BLaER1 treated with 17β-estradiol and CSF1 and Interleukin-3, amounts not matched to agents 10 nM and 100 nM (cell line): ENCODE measurements around the gene RTP1.
"Not testable (repeated sequence)": the region's sequence is repeated elsewhere in the genome, so short reads cannot be mapped to it uniquely, and the experiment has no call there.

Source experiments
- H3K27ac ChIP-seq, 11 experiments: shearing (Covaris generic); formaldehyde crosslinking; 2 replicates each; pipeline ENCODE4 v1.8.1; 2022
- H3K27me3 ChIP-seq, 11 experiments: shearing (Covaris generic); formaldehyde crosslinking; 2 replicates each; pipeline ENCODE4 v1.8.1; 2022
- H3K36me3 ChIP-seq, 11 experiments: shearing (Covaris generic); formaldehyde crosslinking; 2 replicates each; pipeline ENCODE4 v1.8.1; 2022
- H3K4me1 ChIP-seq, 10 experiments: shearing (Covaris generic); formaldehyde crosslinking; 2 replicates each; pipeline ENCODE4 v1.8.1; 2022
- H3K4me2 ChIP-seq, 11 experiments: shearing (Covaris generic); formaldehyde crosslinking; 2 replicates each; pipeline ENCODE4 v1.8.1; 2022
- H3K4me3 ChIP-seq, 10 experiments: shearing (Covaris generic); formaldehyde crosslinking; 2 replicates each; pipeline ENCODE4 v1.8.1; 2022
- H3K9ac ChIP-seq, 11 experiments: shearing (Covaris generic); formaldehyde crosslinking; 2 replicates each; pipeline ENCODE4 v1.8.1; 2022
- H3K9me3 ChIP-seq, 11 experiments: shearing (Covaris generic); formaldehyde crosslinking; replicated peaks in 1 of 11; 2 replicates each; pipeline ENCODE4 v1.8.1; 2022
- H4K20me1 ChIP-seq, 11 experiments: shearing (Covaris generic); formaldehyde crosslinking; 2 replicates each; pipeline ENCODE4 v1.8.1; 2022
- Cebpa-rat ChIP-seq, 11 experiments: shearing (Covaris generic); IDR thresholded peaks; 2 replicates each; pipeline ENCODE4 v1.8.1; 2022

The RTP1 gene

DNA sequence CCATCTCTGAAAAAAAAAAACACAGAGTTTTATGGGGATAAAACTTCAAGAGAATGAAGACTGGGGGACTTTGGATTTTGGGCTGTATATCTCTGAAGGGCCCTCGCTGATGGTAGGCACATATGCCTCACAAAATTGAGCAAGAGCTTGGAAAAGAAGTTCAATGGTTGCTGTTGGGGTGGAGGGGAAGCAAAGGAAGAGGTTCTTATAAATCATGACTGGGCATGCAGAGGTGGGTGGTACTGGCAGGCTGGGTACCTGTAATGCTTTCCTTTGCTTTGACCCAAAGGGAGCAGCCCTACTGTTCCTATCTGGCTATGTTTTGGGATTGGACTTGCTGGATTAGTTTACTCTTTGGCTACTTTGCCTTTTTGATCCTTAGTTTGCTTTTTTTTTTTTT is 6.0 kb upstream of the RTP1 start:
- H3K27me3 ChIP-seq = peaks cover 0 to 57% (median 0%) of the 10 kb centered on the region in 11 experiments; a peak in 6 of 22 replicates
- peak overlapping the region in 2 of 11 experiments; percentile 61 to 72; a peak in 2 of 22 replicates for H3K4me2 ChIP-seq
- no peak overlapping the region for H3K4me3 ChIP-seq
- no peaks in the 10 kb centered on the region for H3K36me3 ChIP-seq
- TF ChIP-seq Cebpa-rat (IDR thresholded peaks at IDR 0.05) = no peak
- H3K9me3 ChIP-seq = 0 out of 22 replicates have a peak, but pooled peaks cover 0 to 4% (median 0%) of the 10 kb centered on the region in 11 experiments
- peaks cover 13 to 44% (median 35%) of the 10 kb centered on the region in 10 experiments for H3K4me1 ChIP-seq
- no peak overlapping the region for H3K9ac ChIP-seq
- H4K20me1 ChIP-seq = no peaks in the 10 kb centered on the region
- H3K27ac ChIP-seq = no peak overlapping the region

DNA sequence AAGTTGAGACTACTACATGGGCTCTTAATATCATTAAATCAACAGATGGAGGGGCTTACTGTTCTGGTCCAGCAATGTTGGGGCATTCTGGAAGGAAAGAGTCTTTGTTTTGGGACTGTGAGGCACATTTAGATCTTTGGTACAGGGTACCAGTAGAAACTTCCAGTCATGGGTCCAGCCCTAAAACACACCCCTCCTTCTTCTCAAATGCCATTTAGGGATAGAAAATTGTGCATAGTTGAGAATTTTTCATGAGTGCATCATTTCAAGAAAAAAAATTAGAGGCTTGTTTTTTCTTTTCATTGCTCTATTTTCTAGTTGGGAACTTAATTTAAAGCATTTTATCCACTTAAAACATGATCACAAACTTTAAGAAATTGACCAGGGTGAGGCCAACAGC is 4.1 kb upstream of the RTP1 start:
- Histone ChIP-seq H3K4me3 (no peak overlapping the region), H4K20me1 (no peaks in the 10 kb centered on the region), H3K9me3 (0 out of 22 replicates have a peak, but pooled peaks cover 0 to 4% (median 0%) of the 10 kb centered on the region in 11 experiments), H3K4me1 (peaks cover 13 to 29% (median 27%) of the 10 kb centered on the region in 10 experiments), H3K4me2 (no peak overlapping the region), H3K9ac (no peak overlapping the region), H3K36me3 (no peaks in the 10 kb centered on the region), H3K27ac (no peak overlapping the region), H3K27me3 (peaks cover 0 to 37% (median 0%) of the 10 kb centered on the region in 11 experiments; a peak in 6 of 22 replicates)
- TF ChIP-seq Cebpa-rat (IDR thresholded peaks at IDR 0.05) = no peak

DNA sequence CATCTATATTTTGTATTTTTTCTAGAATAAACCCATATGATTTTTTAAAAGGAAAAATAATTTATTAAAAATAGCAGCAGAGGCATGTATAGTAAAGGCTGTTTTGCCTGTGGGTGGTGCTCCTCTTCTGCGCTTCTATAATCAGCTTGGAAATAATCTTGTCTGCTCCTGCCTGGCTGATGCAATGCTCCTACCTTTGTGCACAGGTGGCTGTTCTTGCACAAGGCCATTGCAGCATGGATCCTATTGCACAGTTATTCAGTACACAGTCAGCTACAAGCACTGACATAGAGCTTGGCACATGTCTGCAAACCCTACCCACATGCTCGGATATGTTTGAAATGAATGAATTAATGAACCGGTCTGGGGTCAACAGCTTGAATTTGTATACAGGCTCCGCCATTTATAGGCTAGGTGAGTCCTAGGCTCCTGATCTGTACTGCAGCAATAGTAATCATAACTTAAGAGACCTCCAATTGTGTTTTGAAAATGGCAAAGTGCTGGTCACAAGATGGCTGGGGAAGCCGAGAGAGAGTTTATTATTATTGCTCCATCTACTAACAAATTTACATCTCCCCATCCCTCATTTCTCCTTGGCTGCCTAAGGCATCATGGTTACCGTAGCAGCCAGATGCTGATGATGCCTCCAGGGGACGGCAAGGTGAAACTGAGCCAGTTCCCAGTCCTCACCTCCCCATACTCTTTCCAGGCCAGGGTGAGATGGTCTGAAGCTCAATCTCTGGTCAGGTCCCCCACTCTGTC is 532 bp upstream of the RTP1 start:
- 0 out of 22 replicates have a peak, but pooled peaks cover 0 to 4% (median 0%) of the 10 kb centered on the region in 11 experiments for H3K9me3 ChIP-seq
- no peak for TF ChIP-seq Cebpa-rat (IDR thresholded peaks at IDR 0.05)
- no peaks in the 10 kb centered on the region for H3K36me3 ChIP-seq
- H3K4me1 ChIP-seq = no peaks in the 10 kb centered on the region
- H3K4me3 ChIP-seq = no peak overlapping the region
- H3K9ac ChIP-seq = no peak overlapping the region
- peaks cover 0 to 15% (median 0%) of the 10 kb centered on the region in 11 experiments; a peak in 4 of 22 replicates for H3K27me3 ChIP-seq
- no peak overlapping the region for H3K4me2 ChIP-seq
- H3K27ac ChIP-seq = no peak overlapping the region
- no peaks in the 10 kb centered on the region for H4K20me1 ChIP-seq

DNA sequence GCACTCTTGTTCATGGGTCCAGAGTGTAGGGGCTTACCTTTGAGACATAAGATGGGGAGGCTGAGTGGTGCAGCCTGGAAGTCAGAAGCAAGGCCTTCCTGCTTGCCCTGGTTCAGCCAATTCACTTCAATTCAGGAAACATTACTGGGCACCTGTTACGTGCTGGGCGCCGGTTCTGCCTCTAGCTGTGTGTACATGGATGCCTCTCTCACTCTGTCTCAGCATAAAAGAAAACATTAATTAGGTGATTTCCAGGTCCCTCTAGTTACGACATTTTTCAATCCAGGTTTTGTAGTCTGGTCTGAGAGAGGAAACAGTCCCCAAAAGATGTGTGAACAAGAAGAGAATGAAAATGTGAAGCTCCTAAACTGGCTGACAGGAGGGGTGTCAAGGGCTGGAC is 1.2 kb downstream of the RTP1 start:
- no peaks in the 10 kb centered on the region for H4K20me1 ChIP-seq
- peaks cover 0 to 4% (median 0%) of the 10 kb centered on the region in 11 experiments; a peak in 1 of 22 replicates for H3K27me3 ChIP-seq
- TF ChIP-seq Cebpa-rat (IDR thresholded peaks at IDR 0.05) = no peak
- no peak overlapping the region for H3K27ac ChIP-seq
- no peak overlapping the region for H3K9ac ChIP-seq
- H3K36me3 ChIP-seq = no peaks in the 10 kb centered on the region
- no peaks in the 10 kb centered on the region for H3K9me3 ChIP-seq
- H3K4me1 ChIP-seq = no peaks in the 10 kb centered on the region
- no peak overlapping the region for H3K4me3 ChIP-seq
- no peak overlapping the region for H3K4me2 ChIP-seq

DNA sequence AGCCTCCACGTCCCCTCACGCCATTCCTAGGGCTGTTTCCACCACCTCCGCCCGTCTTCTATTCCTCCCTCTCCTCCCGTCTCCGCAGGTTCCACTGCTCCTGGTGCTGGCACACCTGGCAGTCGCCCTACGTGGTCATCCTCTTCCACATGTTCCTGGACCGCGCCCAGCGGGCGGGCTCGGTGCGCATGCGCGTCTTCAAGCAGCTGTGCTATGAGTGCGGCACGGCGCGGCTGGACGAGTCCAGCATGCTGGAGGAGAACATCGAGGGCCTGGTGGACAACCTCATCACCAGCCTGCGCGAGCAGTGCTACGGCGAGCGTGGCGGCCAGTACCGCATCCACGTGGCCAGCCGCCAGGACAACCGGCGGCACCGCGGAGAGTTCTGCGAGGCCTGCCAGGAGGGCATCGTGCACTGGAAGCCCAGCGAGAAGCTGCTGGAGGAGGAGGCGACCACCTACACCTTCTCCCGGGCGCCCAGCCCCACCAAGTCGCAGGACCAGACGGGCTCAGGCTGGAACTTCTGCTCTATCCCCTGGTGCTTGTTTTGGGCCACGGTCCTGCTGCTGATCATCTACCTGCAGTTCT is 2.3 kb downstream of the RTP1 start:
- H3K9me3 ChIP-seq, H3K4me2 ChIP-seq, H3K4me1 ChIP-seq, H4K20me1 ChIP-seq, H3K27ac ChIP-seq, H3K4me3 ChIP-seq, H3K36me3 ChIP-seq, H3K27me3 ChIP-seq, H3K9ac ChIP-seq: not testable (repeated sequence)

DNA sequence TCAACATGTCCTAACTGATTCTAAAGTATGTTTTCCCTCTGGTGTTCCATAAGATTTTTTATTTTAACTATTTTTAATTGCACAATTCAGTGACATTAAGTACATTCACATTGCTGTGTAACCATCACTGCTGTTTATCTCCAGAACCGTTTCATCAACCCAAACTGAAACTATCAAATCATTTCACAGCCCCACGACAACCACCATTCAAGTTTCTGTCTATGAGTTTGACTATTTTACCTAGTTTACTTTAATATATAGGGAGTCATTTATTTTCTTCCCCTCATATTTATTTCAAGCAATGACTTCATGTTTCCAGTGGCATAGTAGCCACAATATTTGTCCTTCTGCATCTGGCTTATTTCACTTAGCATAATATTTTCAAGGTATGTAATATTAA is 8.4 kb downstream of the RTP1 start:
- H3K27me3 ChIP-seq = peaks cover 0 to 3% (median 0%) of the 10 kb centered on the region in 11 experiments; a peak in 1 of 22 replicates
- no peaks in the 10 kb centered on the region for H3K4me1 ChIP-seq
- H4K20me1 ChIP-seq = no peaks in the 10 kb centered on the region
- H3K36me3 ChIP-seq = no peaks in the 10 kb centered on the region; a peak in 1 of 22 replicates
- no peak overlapping the region for H3K4me2 ChIP-seq
- H3K9me3 ChIP-seq = peaks cover 9 to 24% (median 18%) of the 10 kb centered on the region in 11 experiments; a peak in 21 of 22 replicates
- no peak overlapping the region for H3K4me3 ChIP-seq
- no peak overlapping the region for H3K9ac ChIP-seq
- no peak overlapping the region for H3K27ac ChIP-seq
- no peak for TF ChIP-seq Cebpa-rat (IDR thresholded peaks at IDR 0.05)

DNA sequence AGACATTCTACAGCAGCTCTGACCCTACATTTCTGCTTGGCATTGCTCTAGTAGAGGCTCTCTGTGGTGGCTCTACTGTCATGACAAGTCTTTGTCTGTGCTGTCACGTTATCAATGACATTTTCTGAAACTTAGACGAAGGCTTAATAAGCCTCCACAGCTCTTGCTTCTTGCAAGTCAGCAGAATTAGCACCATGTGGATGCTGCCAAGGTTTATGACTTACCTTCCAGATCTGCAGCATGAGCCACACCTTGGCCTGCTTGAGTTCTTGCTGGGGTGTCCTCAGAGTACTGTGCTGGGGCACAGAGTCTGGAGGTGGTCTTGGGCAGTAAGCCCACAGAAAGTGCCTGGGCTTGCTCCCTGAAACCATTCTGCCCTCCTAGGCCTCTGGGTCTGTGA is 9.8 kb downstream of the RTP1 start:
- Histone ChIP-seq H3K4me3 (no peak overlapping the region), H3K4me1 (no peaks in the 10 kb centered on the region), H3K27ac (no peak overlapping the region), H3K27me3 (no peaks in the 10 kb centered on the region), H4K20me1 (no peaks in the 10 kb centered on the region), H3K36me3 (no peaks in the 10 kb centered on the region; a peak in 1 of 22 replicates), H3K9ac (no peak overlapping the region), H3K4me2 (no peak overlapping the region), H3K9me3 (peaks cover 9 to 24% (median 18%) of the 10 kb centered on the region in 11 experiments; a peak in 21 of 22 replicates)
- TF ChIP-seq Cebpa-rat (IDR thresholded peaks at IDR 0.05) = no peak

DNA sequence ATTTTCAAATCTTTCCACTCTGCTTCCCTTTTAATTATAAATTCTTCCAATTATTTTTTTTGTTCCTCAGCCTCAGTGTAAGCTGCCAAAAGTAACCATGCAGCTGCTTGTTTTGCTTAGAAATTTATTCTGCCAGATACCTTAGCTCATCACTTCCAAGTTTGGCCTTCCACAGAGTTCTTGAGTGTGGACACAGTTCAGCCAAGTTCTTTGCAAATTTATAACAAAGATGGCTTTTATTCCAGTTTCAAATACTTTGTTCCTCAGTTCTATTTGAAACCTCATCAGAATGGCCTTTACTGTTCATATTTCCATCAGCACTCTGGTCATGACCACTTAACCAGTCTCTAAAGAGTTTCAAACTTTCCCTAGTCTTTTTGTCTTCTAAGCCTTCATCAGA is 10.3 kb downstream of the RTP1 start:
- no peaks in the 10 kb centered on the region for H3K4me1 ChIP-seq
- H3K27me3 ChIP-seq = no peaks in the 10 kb centered on the region
- no peak overlapping the region for H3K9ac ChIP-seq
- H3K9me3 ChIP-seq = peaks cover 9 to 24% (median 18%) of the 10 kb centered on the region in 11 experiments; a peak in 21 of 22 replicates
- H3K4me2 ChIP-seq = no peak overlapping the region
- H3K27ac ChIP-seq = no peak overlapping the region
- H3K4me3 ChIP-seq = no peak overlapping the region
- no peaks in the 10 kb centered on the region for H4K20me1 ChIP-seq
- no peaks in the 10 kb centered on the region; a peak in 1 of 22 replicates for H3K36me3 ChIP-seq
- TF ChIP-seq Cebpa-rat (IDR thresholded peaks at IDR 0.05) = no peak

DNA sequence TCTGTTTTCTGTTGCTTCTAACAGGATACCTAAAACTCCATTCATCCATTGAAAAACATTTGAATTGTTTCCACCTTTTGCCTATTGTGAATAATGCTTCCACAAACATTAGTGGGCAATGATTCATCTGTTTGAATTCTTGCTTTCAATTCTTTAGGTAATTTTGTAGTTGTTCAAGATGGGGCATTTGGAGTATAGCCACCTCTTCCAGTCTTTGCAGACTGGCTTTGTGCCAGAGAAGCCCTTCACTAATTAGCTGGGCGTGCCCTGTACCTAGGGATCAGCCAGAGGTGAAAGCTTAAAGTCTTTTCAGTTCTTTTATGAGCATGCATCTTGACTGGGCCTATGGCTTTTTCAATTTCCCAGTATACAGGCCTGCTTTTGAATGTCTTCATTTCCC is 10.9 kb downstream of the RTP1 start:
- TF ChIP-seq Cebpa-rat (IDR thresholded peaks at IDR 0.05) = no peak
- Histone ChIP-seq H3K27ac (no peak overlapping the region), H3K27me3 (no peaks in the 10 kb centered on the region)

More for the DNA sequence above, 10.9 kb downstream of the RTP1 start:
- Histone ChIP-seq H3K4me2 (no peak overlapping the region), H3K9ac (no peak overlapping the region), H3K9me3 (peaks cover 9 to 24% (median 18%) of the 10 kb centered on the region in 11 experiments; a peak in 21 of 22 replicates), H3K4me1 (no peaks in the 10 kb centered on the region), H3K4me3 (no peak overlapping the region), H3K36me3 (no peaks in the 10 kb centered on the region; a peak in 1 of 22 replicates), H4K20me1 (no peaks in the 10 kb centered on the region)
